ENCODE measurements around the gene USP47. TPM values are rescaled to one million over a fixed set of nuclear protein-coding genes. Genes with fewer than 3 reads are reported as not detected.

USP47 gene
- total and polyA plus RNA-seq, 2 of the 8 experiments (the other 6 are each of a cell fraction or from before 2014, with no cell fraction given), result 4.2 to 21.3 TPM

DNA sequence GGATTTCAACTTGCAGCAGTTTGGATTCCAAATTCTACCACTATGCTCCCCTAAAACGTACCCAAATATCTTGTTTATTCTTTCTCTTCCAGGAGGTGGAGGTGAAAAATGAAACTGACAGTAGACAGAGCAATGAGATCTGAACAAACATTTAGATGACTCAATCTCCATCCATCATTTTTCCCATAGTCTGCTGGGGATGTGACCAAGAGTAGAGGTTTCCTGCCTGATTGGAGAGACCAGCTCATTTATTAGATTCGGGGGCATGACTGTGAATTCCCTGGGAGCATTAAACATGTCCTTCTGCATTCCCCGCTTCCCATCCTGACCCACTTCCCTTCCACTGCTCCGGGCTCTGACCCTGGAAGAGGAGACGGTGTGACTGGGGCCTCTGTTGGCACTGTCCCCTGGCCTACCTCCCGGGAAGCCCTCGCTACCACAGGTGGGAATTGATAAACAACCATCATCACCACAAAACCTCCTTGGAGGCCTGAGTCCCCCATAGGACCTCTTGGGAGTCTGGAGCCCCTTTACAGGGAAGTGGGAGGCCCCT, 146.4 kb downstream of the USP47 start:
- H3K23me2 ChIP-seq (ENCODE audit: low read depth, low read length), result no peaks in the 10 kb centered on the region
- no peak overlapping the region for H2AK5ac ChIP-seq (ENCODE audit: low read depth, low read length)
- no peak overlapping the region for H3K23ac ChIP-seq (ENCODE audit: insufficient read length)
- no peak for FAIRE-seq
- no peak overlapping the region for H4K5ac ChIP-seq (ENCODE audit: insufficient read length, low read depth, low read length)
- H4K20me1 ChIP-seq (replicated peaks in 1 of 2; ENCODE audit: control insufficient read depth in 1 of 2, insufficient read depth in 2 of 2, low read length in 2 of 2), result no peaks in the 10 kb centered on the region
- ChIA-PET CTCF (ENCODE audit: partially characterized antibody) (interaction anchor here (0.6 to 2.8 kb wide), 15 partner anchors 12 to 98 kb away, joined by 3 to 15 read pairs (median 4); no protein-coding TSS in a partner anchor), POLR2A (ENCODE audit: partially characterized antibody) (no interaction called here)
- no peak overlapping the region for H2BK20ac ChIP-seq (ENCODE audit: low read length)
- H3K36me3 ChIP-seq (ENCODE audit: control insufficient read depth in 2 of 4, insufficient read depth in 4 of 4, low read length in 3 of 4), result no peaks in the 10 kb centered on the region
- no peak overlapping the region for H3K18ac ChIP-seq (ENCODE audit: extremely low read depth, low read length)
- no peak overlapping the region for H3K9ac ChIP-seq (replicated peaks in 1 of 4; ENCODE audit: extremely low read depth in 1 of 4, low read depth in 3 of 4, low read length in 3 of 4)
- no peak overlapping the region for H2BK12ac ChIP-seq (ENCODE audit: low read depth, low read length)
- H4K8ac ChIP-seq (ENCODE audit: extremely low read depth, insufficient read depth, low read length), result no peak overlapping the region
- no peak overlapping the region for H3K4ac ChIP-seq (replicated peaks; ENCODE audit: insufficient read length, low read depth, low read length)
- no peaks in the 10 kb centered on the region for H3K9me3 ChIP-seq (ENCODE audit: insufficient read depth in 2 of 2, low read depth in 1 of 2, low read length in 1 of 2)
- H3K4me3 ChIP-seq (ENCODE audit: extremely low read depth in 1 of 4, insufficient read depth in 2 of 4, low read depth in 3 of 4, low read length in 4 of 4), result no peak overlapping the region
- no peaks in the 10 kb centered on the region for H3K27me3 ChIP-seq (replicated peaks in 1 of 4; ENCODE audit: control insufficient read depth in 3 of 4, extremely low read depth in 1 of 4, insufficient read depth in 3 of 4, low read length in 3 of 4)
- H2BK120ac ChIP-seq (replicated peaks; ENCODE audit: low read depth, low read length), result no peak overlapping the region
- no peak overlapping the region for H2BK5ac ChIP-seq (ENCODE audit: low read depth, low read length)
- H3K14ac ChIP-seq (ENCODE audit: insufficient read length), result no peak overlapping the region
- no peak overlapping the region for H2BK15ac ChIP-seq (ENCODE audit: low read length)
- H3K56ac ChIP-seq (replicated peaks; ENCODE audit: insufficient read length, low read depth, low read length), result no peak overlapping the region
- no peak overlapping the region for H3K4me2 ChIP-seq (ENCODE audit: insufficient read depth in 1 of 2, low read depth in 2 of 2, low read length in 2 of 2)
- TF ChIP-seq BCL11A (IDR thresholded peaks at IDR 0.05; ENCODE audit: low read depth in 2 of 2, low read length in 2 of 2), result no peak
- no peak for TF ChIP-seq SIRT6 (IDR thresholded peaks at IDR 0.05; ENCODE audit: low read length)
- no peak for TF ChIP-seq SUZ12 (IDR thresholded peaks at IDR 0.05; ENCODE audit: low read length)
- no peak overlapping the region for H2AFZ ChIP-seq (ENCODE audit: low read length)
- peaks cover 0 to 7% (median 1%) of the 10 kb centered on the region in 4 experiments; a peak in 3 of 7 replicates for H3K4me1 ChIP-seq (replicated peaks in 1 of 4; ENCODE audit: control insufficient read depth in 3 of 4, insufficient read depth in 4 of 4, low read length in 3 of 4)
- WGBS, 2 experiments (ENCODE audit: extremely low coverage in 1 of 2, insufficient coverage in 1 of 2, insufficient read length in 1 of 2, insufficient replicate concordance in 2 of 2, low coverage in 1 of 2, low lambda C conversion rate in 2 of 2, missing lambda C conversion rate in 1 of 2), result 88% methylated on average over 7 of the region's 7 CpGs; no CpG with 5 or more reads in 1 of the 2 experiments
- no peaks in the 10 kb centered on the region for H3K79me1 ChIP-seq (ENCODE audit: low read depth, low read length)
- H4K91ac ChIP-seq (replicated peaks; ENCODE audit: insufficient read length, low read length), result no peak overlapping the region
- H3K27ac ChIP-seq (ENCODE audit: low read depth, low read length), result no peak overlapping the region
- DNase-seq (ENCODE audit: low read depth in 1 of 2, low spot score in 2 of 2), result no peak
- no peaks in the 10 kb centered on the region for H3K79me2 ChIP-seq (ENCODE audit: control insufficient read depth in 1 of 2, insufficient read depth in 2 of 2, low read length in 2 of 2)
